ENCODE measurements around the gene ARHGAP31. TPM values are rescaled to one million over a fixed set of nuclear protein-coding genes. Genes with fewer than 3 reads are reported as not detected.

Gene ARHGAP31
- total and polyA plus RNA-seq, 4 donors = 0.99 to 4.6 (median 2.6) TPM

DNA sequence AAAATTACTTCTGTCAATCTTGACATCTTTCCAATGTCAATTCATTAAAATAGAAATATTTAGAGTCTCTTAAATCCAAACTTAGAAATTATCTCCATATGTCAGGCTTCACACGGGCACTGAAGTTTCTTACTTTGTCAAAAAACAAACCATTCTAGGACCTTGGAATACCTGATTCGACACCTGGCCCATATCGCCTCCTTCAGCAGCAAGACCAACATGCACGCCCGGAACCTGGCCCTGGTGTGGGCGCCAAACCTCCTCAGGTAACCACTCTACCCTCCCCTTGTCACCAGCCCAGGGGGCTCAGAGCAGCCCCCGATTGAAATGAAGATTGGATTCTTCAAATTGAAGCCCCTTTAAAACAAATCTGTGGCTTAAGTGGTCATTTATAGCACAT, 88.0 kb downstream of the ARHGAP31 start (continued):
- TF ChIP-seq, protein P1, sequence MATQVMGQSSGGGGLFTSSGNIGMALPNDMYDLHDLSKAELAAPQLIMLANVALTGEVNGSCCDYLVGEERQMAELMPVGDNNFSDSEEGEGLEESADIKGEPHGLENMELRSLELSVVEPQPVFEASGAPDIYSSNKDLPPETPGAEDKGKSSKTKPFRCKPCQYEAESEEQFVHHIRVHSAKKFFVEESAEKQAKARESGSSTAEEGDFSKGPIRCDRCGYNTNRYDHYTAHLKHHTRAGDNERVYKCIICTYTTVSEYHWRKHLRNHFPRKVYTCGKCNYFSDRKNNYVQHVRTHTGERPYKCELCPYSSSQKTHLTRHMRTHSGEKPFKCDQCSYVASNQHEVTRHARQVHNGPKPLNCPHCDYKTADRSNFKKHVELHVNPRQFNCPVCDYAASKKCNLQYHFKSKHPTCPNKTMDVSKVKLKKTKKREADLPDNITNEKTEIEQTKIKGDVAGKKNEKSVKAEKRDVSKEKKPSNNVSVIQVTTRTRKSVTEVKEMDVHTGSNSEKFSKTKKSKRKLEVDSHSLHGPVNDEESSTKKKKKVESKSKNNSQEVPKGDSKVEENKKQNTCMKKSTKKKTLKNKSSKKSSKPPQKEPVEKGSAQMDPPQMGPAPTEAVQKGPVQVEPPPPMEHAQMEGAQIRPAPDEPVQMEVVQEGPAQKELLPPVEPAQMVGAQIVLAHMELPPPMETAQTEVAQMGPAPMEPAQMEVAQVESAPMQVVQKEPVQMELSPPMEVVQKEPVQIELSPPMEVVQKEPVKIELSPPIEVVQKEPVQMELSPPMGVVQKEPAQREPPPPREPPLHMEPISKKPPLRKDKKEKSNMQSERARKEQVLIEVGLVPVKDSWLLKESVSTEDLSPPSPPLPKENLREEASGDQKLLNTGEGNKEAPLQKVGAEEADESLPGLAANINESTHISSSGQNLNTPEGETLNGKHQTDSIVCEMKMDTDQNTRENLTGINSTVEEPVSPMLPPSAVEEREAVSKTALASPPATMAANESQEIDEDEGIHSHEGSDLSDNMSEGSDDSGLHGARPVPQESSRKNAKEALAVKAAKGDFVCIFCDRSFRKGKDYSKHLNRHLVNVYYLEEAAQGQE (IDR thresholded peaks at IDR 0.05) = no peak

DNA sequence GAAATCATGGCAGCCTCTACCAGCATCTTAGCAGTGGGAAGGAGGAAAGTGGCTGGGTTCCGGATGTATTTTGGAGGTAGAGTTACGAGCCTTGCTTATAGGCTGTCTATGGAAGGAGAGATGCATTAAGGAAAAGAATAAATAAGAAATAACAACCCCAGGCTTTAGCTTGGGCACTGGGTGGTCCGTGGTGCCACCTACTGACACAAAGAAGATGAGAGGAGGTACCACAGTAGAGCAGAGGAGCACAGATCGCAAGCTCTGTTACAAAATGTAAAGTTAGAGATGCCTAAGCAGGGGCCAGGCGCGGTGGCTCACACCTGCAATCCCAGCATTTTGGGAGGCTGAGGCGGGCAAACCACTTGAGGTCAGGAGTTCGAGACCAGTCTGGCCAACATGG, 94.4 kb downstream of the ARHGAP31 start:
- H3K4me1 ChIP-seq (ENCODE audit: control insufficient read depth in 4 of 4, insufficient read depth in 4 of 4, low read length in 3 of 4) = no peaks in the 10 kb centered on the region
- H3K4me3 ChIP-seq (ENCODE audit: low read depth in 1 of 3, low read length in 3 of 3) = no peak overlapping the region
- DNase-seq (ENCODE audit: low spot score) = no peak
- no peak overlapping the region for H3K9ac ChIP-seq (ENCODE audit: low read depth in 1 of 2, low read length in 2 of 2)
- no peaks in the 10 kb centered on the region for H3K27me3 ChIP-seq (ENCODE audit: control insufficient read depth in 4 of 4, insufficient read depth in 4 of 4, low read length in 3 of 4)
- WGBS = 92% methylated on average over 8 of the region's 8 CpGs
- TF ChIP-seq, protein P2, sequence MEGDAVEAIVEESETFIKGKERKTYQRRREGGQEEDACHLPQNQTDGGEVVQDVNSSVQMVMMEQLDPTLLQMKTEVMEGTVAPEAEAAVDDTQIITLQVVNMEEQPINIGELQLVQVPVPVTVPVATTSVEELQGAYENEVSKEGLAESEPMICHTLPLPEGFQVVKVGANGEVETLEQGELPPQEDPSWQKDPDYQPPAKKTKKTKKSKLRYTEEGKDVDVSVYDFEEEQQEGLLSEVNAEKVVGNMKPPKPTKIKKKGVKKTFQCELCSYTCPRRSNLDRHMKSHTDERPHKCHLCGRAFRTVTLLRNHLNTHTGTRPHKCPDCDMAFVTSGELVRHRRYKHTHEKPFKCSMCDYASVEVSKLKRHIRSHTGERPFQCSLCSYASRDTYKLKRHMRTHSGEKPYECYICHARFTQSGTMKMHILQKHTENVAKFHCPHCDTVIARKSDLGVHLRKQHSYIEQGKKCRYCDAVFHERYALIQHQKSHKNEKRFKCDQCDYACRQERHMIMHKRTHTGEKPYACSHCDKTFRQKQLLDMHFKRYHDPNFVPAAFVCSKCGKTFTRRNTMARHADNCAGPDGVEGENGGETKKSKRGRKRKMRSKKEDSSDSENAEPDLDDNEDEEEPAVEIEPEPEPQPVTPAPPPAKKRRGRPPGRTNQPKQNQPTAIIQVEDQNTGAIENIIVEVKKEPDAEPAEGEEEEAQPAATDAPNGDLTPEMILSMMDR (IDR thresholded peaks at IDR 0.05; ENCODE audit: low read depth, low read length, missing input control) = no peak
- TF ChIP-seq HNF4G (IDR thresholded peaks at IDR 0.05) (no peak), FOXA1 (IDR thresholded peaks at IDR 0.05) (no peak), YY1 (IDR thresholded peaks at IDR 0.05) (no peak), TAF1 (conservative IDR thresholded peaks at IDR 0.05) (no peak), FOXA2 (IDR thresholded peaks at IDR 0.05) (no peak), MAX (IDR thresholded peaks at IDR 0.05) (no peak), RXRA (IDR thresholded peaks at IDR 0.05) (no peak), SP1 (IDR thresholded peaks at IDR 0.05) (no peak), RAD21 (IDR thresholded peaks at IDR 0.05) (no peak), ZBTB33 (IDR thresholded peaks at IDR 0.05) (no peak), HNF4A (conservative IDR thresholded peaks at IDR 0.05) (no peak), JUND (IDR thresholded peaks at IDR 0.05) (no peak), NR2F2 (IDR thresholded peaks at IDR 0.05) (no peak), GABPA (IDR thresholded peaks at IDR 0.05 in 1 of 2, conservative IDR thresholded peaks at IDR 0.05 in 1 of 2) (no peak), EGR1 (IDR thresholded peaks at IDR 0.05; ENCODE audit: low read depth in 2 of 2) (no peak)
- TF ChIP-seq, protein P1 (IDR thresholded peaks at IDR 0.05) = no peak
- TF ChIP-seq, protein P3, sequence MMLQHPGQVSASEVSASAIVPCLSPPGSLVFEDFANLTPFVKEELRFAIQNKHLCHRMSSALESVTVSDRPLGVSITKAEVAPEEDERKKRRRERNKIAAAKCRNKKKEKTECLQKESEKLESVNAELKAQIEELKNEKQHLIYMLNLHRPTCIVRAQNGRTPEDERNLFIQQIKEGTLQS (IDR thresholded peaks at IDR 0.05) = no peak
- H3K9me3 ChIP-seq (ENCODE audit: control insufficient read depth in 4 of 4, low read length in 3 of 4) = no peaks in the 10 kb centered on the region
- no peaks in the 10 kb centered on the region for H3K36me3 ChIP-seq (ENCODE audit: control insufficient read depth in 4 of 4, insufficient read depth in 3 of 4, low read depth in 1 of 4, low read length in 3 of 4)
- no peak overlapping the region for H3K27ac ChIP-seq (ENCODE audit: low read depth in 1 of 2, low read length in 2 of 2)
